BJ (cell line): ENCODE measurements around the gene KHDC4. TPM values are rescaled to one million over a fixed set of nuclear protein-coding genes. Genes with fewer than 3 reads are reported as not detected.

Source experiments
- CTCF ChIA-PET: fragments of 350-600 bp; formaldehyde crosslinking; extraction: SDS; loops from one replicate; lab custom pipeline; 2021; ENCODE audit warnings: antibody characterized with exemption, inconsistent platforms; lab: Yijun Ruan, JAX
- POLR2A ChIA-PET: fragments of 300-600 bp; sonication (Branson Sonifier 250); formaldehyde crosslinking; extraction: SDS; loops from one replicate; lab custom pipeline; 2021; ENCODE audit warnings: antibody characterized with exemption; lab: Charles Lee
- DNase-seq: peaks from one replicate; pipeline ENCODE4 v3.0.0-alpha.2; 2011; ENCODE audit warnings: low read depth
- H3K27me3 ChIP-seq: 2 replicates; pipeline ENCODE4 v1.6.0; 2011; ENCODE audit warnings: low read length; ENCODE audit not compliant: control insufficient read depth, insufficient read depth
- H3K36me3 ChIP-seq: 2 replicates; pipeline ENCODE4 v1.5.1; 2011; ENCODE audit warnings: low read length; ENCODE audit not compliant: control insufficient read depth, insufficient read depth
- H3K4me3 ChIP-seq: 2 replicates; pipeline ENCODE4 v1.5.1; 2011; ENCODE audit warnings: low read depth, mild to moderate bottlenecking, control low read depth, low read length
- CTCF ChIP-seq: IDR thresholded peaks from 2 replicates; pipeline ENCODE4 v1.5.1; 2011; ENCODE audit warnings: low read depth, mild to moderate bottlenecking, control low read depth, inconsistent platforms, low read length, moderate library complexity; ENCODE audit not compliant: insufficient read depth
- polyA plus RNA-seq: library from polyadenylated mRNA; depleted of rRNA; stranded (reverse); fragments of >200 nt; gene quantifications from 2 replicates; pipeline ENCODE4 v1.2.3, GENCODE V29; 2011

KHDC4 gene
- polyA plus RNA-seq, 1 experiment, result 39.0 TPM

DNA sequence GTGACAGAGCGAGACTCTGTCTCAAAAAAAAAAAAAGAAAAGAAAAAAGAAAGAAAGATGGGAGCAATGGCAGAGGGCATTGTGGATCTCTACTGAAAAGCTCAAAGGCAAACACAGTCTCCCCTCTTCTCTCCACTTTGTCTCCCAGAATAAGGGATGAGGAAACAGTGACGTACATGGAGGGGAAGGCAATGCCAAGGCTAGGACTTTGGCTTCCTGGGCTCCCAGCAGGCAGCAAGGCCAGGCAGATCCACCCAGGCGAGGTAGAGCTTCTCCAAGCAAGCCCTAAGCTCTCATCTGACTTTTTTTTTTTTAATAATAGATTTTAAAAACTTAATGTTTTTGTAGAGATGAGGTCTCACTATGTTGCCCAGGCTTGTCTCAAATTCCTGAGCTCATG lies 39.5 kb upstream of the KHDC4 start:
- ChIA-PET POLR2A (interaction anchor here (0.6 to 0.7 kb wide), 2 partner anchors 33 to 150 kb away, joined by 3 to 5 read pairs; no protein-coding TSS in a partner anchor), CTCF (interaction anchor here (1.3 to 3.1 kb wide), 3 partner anchors 11 to 31 kb away, joined by 5 to 10 read pairs (median 5); no protein-coding TSS in a partner anchor)
- no peak for DNase-seq
- Histone ChIP-seq H3K27me3 (no peaks in the 10 kb centered on the region), H3K4me3 (no peak overlapping the region), H3K36me3 (peaks cover 18% of the 10 kb centered on the region)
- no peak for TF ChIP-seq CTCF

- peaks cover 30% of the 10 kb centered on the region for H3K36me3 ChIP-seq
- POLR2A ChIA-PET, result no interaction called here
These were observed 37.9 kb upstream of the KHDC4 start for GRCh38 chr1:155971910-155972809.

GRCh38 chr1:155970531-155971167 lies 36.4 kb upstream of the KHDC4 start:
- Histone ChIP-seq H3K4me3 (no peak overlapping the region), H3K27me3 (no peaks in the 10 kb centered on the region)
- CTCF ChIA-PET, result interaction anchor here (1.0 to 2.0 kb wide), 5 partner anchors 13 to 87 kb away, joined by 3 to 7 read pairs (median 3); no protein-coding TSS in a partner anchor

More at GRCh38 chr1:155971910-155972809, 37.9 kb upstream of the KHDC4 start:
- Histone ChIP-seq H3K4me3 (no peak overlapping the region), H3K27me3 (no peaks in the 10 kb centered on the region)
- DNase-seq, result no peak
- CTCF ChIA-PET, result interaction anchor here (1.6 kb wide), 1 partner anchor 18 kb away, joined by 3 read pairs; no protein-coding TSS in a partner anchor
- TF ChIP-seq CTCF, result no peak

DNA sequence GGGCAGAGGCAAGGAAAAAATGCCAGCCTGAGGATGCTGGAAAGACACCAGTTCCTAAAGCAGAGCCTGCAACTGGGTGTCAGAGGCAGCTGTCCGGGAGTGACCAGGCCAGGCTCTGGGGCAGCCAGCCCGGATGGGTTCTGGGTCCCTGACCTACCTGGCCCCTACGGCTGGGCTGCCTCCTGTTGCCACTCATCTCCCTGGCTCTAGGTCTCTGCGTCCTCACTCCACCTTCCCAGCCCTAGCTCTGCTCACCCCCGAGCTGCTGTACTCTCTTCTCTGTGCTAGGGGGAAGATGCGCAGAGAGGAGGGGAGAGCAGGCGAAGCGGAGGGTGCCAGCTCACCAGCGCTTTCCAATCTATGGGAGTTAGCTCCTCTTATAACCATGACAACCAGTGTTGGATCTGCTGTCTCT lies 35.2 kb upstream of the KHDC4 start:
- no peak for DNase-seq
- POLR2A ChIA-PET, result no interaction called here
- CTCF ChIA-PET, result interaction anchor here (0.7 to 2.5 kb wide), 5 partner anchors 12 to 31 kb away, joined by 3 to 9 read pairs (median 7); no protein-coding TSS in a partner anchor
- Histone ChIP-seq H3K27me3 (no peaks in the 10 kb centered on the region), H3K36me3 (peaks cover 50% of the 10 kb centered on the region), H3K4me3 (no peak overlapping the region)
- TF ChIP-seq CTCF, result no peak

More at GRCh38 chr1:155970531-155971167, 36.4 kb upstream of the KHDC4 start:
- POLR2A ChIA-PET, result no interaction called here
- no peak for TF ChIP-seq CTCF
- H3K36me3 ChIP-seq, result peaks cover 44% of the 10 kb centered on the region
- DNase-seq, result no peak
